A549 treated with Mapracorat at 1 μM for 4 hours (cell line): ENCODE data around the gene LIN28A. TPM values are rescaled to one million over a fixed set of nuclear protein-coding genes. Genes with fewer than 3 reads are reported as not detected.

ENCODE experiments used
- total RNA-seq: library from RNA; stranded (reverse); fragments of 200-300 nt; extraction: Qiagen RNA extraction; gene quantifications from 5 replicates; pipeline ENCODE4 v1.2.3, GENCODE V29; 2022

Gene LIN28A
- total RNA-seq = not detected in 5 replicates

GRCh38 chr1:26410706-26411623, at the start of gene LIN28A:
LIN28A (plus strand) TSS chr1:26410817; CDS start chr1:26410892, 75 bp downstream.

GRCh38 chr1:26372611-26373010, 38.0 kb upstream of the LIN28A start, which contains the start of gene ZNF683:
ZNF683 (minus strand) TSS chr1:26372750; CDS start chr1:26368571, 4,179 bp downstream.

GRCh38 chr1:26431979-26432695, 21.5 kb downstream of the LIN28A start, which contains the start of gene DHDDS:
DHDDS (plus strand) TSS chr1:26432321; CDS start chr1:26432946, 625 bp downstream.

GRCh38 chr1:26472320-26472900, 61.8 kb downstream of the LIN28A start, which contains the start of gene HMGN2:
HMGN2 (plus strand) TSS chr1:26472440; CDS start chr1:26472613, 173 bp downstream.

Other genes with a start within 250 kb of the LIN28A start
- gene C1orf232, start 241.9 kb upstream of the LIN28A start, total RNA-seq = not detected in 5 replicates
- gene ZNF593, start 240.9 kb upstream of the LIN28A start, total RNA-seq = 49.4 to 69.6 TPM (median 64.8 TPM) in 5 replicates
- 0.65 TPM in 1 of 5 replicates, not detected in the others for gene ZNF593OS, start 239.0 kb upstream of the LIN28A start, total RNA-seq
- gene CNKSR1, start 233.3 kb upstream of the LIN28A start, total RNA-seq = 0.15 to 0.58 TPM (median 0.32 TPM) in 4 of 5 replicates, not detected in the other
- gene CATSPER4, start 220.2 kb upstream of the LIN28A start, total RNA-seq = not detected in 5 replicates
- 11.2 to 14.2 TPM (median 12.9 TPM) in 5 replicates for gene CEP85, start 176.6 kb upstream of the LIN28A start, total RNA-seq
- 126 to 157 TPM (median 140 TPM) in 5 replicates for gene SH3BGRL3, start 130.7 kb upstream of the LIN28A start, total RNA-seq
- gene UBXN11, start 104.2 kb upstream of the LIN28A start, total RNA-seq = 11.8 to 18.4 TPM (median 15.9 TPM) in 5 replicates
- gene CD52, start 92.9 kb upstream of the LIN28A start, total RNA-seq = 0.64 TPM in 1 of 5 replicates, not detected in the others
- 0.99 to 1.9 TPM (median 1.3 TPM) in 5 replicates for gene CRYBG2, start 56.7 kb upstream of the LIN28A start, total RNA-seq
- gene ZNF683, start 38.1 kb upstream of the LIN28A start, total RNA-seq = not detected in 5 replicates
- 22.4 to 27.7 TPM (median 24.4 TPM) in 5 replicates for gene DHDDS, start 21.5 kb downstream of the LIN28A start, total RNA-seq
- 334 to 423 TPM (median 346 TPM) in 5 replicates for gene HMGN2, start 61.6 kb downstream of the LIN28A start, total RNA-seq
- gene RPS6KA1, start 118.9 kb downstream of the LIN28A start, total RNA-seq = 14.6 to 17.6 TPM (median 16.7 TPM) in 5 replicates